ENCODE data around the gene MYO15A. TPM values are rescaled to one million over a fixed set of nuclear protein-coding genes. Genes with fewer than 3 reads are reported as not detected.
A peak's percentile ranks its signal among the peaks of the same experiment; 100 is the strongest.

MYO15A gene
- total and polyA plus RNA-seq, 2 of the 4 experiments (the other 2 are of a cell fraction), result 0.18 to 1.1 TPM

DNA sequence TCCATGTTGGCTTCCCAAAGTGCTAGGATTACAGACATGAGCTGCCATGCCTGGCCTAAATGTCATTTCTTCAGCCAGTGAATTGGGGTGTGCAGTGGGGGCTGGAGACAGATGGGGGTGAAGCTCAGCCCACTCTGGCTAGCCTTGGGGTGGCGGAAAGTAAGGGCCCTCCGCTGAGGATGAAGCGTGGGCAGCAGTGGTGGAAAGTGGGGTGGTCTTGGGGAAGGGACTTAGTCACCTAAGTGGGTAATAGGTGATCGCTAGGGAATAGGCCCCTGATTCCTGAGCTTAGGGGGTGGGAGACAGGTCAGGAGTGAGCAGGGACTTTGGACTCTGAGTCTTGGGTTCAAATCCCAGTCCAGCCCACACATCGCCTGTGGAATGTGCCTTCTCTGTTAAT is 119.1 kb downstream of the MYO15A start (continued):
- TF ChIP-seq RFX5 (IDR thresholded peaks at IDR 0.05; ENCODE audit: low read depth, low read length) (no peak), SMC3 (IDR thresholded peaks at IDR 0.05; ENCODE audit: low read depth, low read length) (no peak), MAFK (IDR thresholded peaks at IDR 0.05; ENCODE audit: low read depth, low read length) (no peak)

DNA sequence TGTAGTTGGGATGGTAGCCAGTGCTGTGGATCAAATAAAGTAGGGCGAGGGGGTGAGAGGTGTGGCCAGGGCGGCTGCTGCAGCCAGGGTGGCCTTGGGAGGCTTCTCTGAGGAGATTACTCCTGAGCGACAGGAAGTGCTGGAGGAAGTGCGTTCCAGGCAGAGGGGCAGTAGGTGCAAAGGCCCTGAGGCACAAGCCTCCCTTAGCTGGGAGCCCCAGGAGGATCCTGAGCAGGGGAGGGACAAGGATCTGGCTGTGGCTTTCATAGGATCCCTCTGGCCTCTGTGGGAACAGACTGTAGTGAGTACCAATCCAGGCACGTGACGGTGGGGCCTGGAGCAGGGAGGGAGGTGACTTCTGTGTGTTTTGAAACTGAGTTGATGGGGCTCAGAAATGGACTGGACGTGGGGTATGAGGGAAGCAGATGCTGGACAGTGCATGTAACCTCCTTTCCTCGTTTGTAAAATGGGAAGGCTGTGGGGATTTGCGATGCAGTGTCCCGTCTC is 119.7 kb downstream of the MYO15A start:
- no peak overlapping the region for H2AFZ ChIP-seq (replicated peaks; ENCODE audit: low read length, poor library complexity)
- no peak overlapping the region for H4K8ac ChIP-seq (ENCODE audit: low read depth in 2 of 2, low read length in 2 of 2)
- no peaks in the 10 kb centered on the region for H3K9me3 ChIP-seq (ENCODE audit: control insufficient read depth, insufficient read depth, low read length)
- H3K36me3 ChIP-seq (ENCODE audit: control insufficient read depth, insufficient read depth, low read length), result peaks cover 13% of the 10 kb centered on the region; the same call in 1 of the 2 replicates
- no TSS peak for BruUV-seq (replicated peaks)
- no peak overlapping the region for H2BK120ac ChIP-seq (ENCODE audit: low read depth, low read length)
- H3K4me1 ChIP-seq (ENCODE audit: control insufficient read depth, insufficient read depth, low read length), result peaks cover 18% of the 10 kb centered on the region
- no peak overlapping the region for H3K4ac ChIP-seq (ENCODE audit: low read depth, low read length)
- peaks cover 16 to 71% of the 10 kb centered on the region in 2 experiments for H3K79me1 ChIP-seq (ENCODE audit: low read depth in 1 of 2, low read length in 2 of 2)
- ChIA-PET CTCF (no interaction called here), POLR2A (ENCODE audit: unreplicated experiment) (no interaction called here)
- H3K4me3 ChIP-seq (ENCODE audit: insufficient read depth, low read depth, low read length), result no peak overlapping the region
- H3K9me1 ChIP-seq (ENCODE audit: insufficient read depth, low read length), result peaks cover 14% of the 10 kb centered on the region
- no peak overlapping the region for H2BK20ac ChIP-seq (ENCODE audit: low read depth, low read length)
- WGBS, 2 experiments (ENCODE audit: extremely low coverage in 2 of 2, insufficient read length in 1 of 2), result 88% methylated on average over 4 of the region's 10 CpGs; no CpG with 5 or more reads in 1 of the 2 experiments
- dilution Hi-C loops (cut with HindIII; ENCODE audit: low sequenced_read_pairs, unreplicated experiment), result no loop called here
- no peak overlapping the region for H2AK5ac ChIP-seq (ENCODE audit: low read depth, low read length)
- H4K5ac ChIP-seq (ENCODE audit: low read depth, low read length), result no peak overlapping the region
- H2AK9ac ChIP-seq (replicated peaks; ENCODE audit: low read depth, low read length, poor library complexity), result peak overlapping the region; percentile 19
- no peak overlapping the region for H3K14ac ChIP-seq (replicated peaks; ENCODE audit: low read depth, low read length)
- H4K20me1 ChIP-seq (ENCODE audit: insufficient read depth, low read length), result peaks cover 61% of the 10 kb centered on the region
- in situ Hi-C loops (cut with MboI; ENCODE audit: low sequenced_read_pairs), result no loop called here
- no peak overlapping the region for H4K91ac ChIP-seq (ENCODE audit: insufficient read depth, low read depth, low read length)
- H3K4me2 ChIP-seq (ENCODE audit: low read depth, low read length), result no peak overlapping the region
- H3K27ac ChIP-seq (ENCODE audit: insufficient read depth, low read length), result no peak overlapping the region
- no peak overlapping the region for H3K23ac ChIP-seq (ENCODE audit: low read depth, low read length)
- H2BK5ac ChIP-seq (ENCODE audit: low read depth, low read length, poor library complexity, severe bottlenecking), result no peak overlapping the region
- H2BK15ac ChIP-seq (ENCODE audit: low read depth, low read length), result no peak overlapping the region
- no peak overlapping the region for H3K18ac ChIP-seq (ENCODE audit: low read depth, low read length)
- intact Hi-C loops (cut with micrococcal nuclease), result no loop called here
- H3K56ac ChIP-seq (ENCODE audit: extremely low read depth, insufficient read depth, low read length), result no peak overlapping the region
- ATAC-seq (ENCODE audit: low read depth) (no peak), DNase-seq (no peak)
- H3K9ac ChIP-seq (ENCODE audit: low read depth, low read length), result no peak overlapping the region
- H3K27me3 ChIP-seq (ENCODE audit: control insufficient read depth, insufficient read depth, low read length), result no peaks in the 10 kb centered on the region
- TF ChIP-seq MAFK (IDR thresholded peaks at IDR 0.05; ENCODE audit: low read depth, low read length), result no peak
- TF ChIP-seq RCOR1 (IDR thresholded peaks at IDR 0.05; ENCODE audit: insufficient replicate concordance, low read length), result no peak
- TF ChIP-seq MXI1 (IDR thresholded peaks at IDR 0.05; ENCODE audit: borderline replicate concordance, low read depth, low read length), result no peak
- no peak for TF ChIP-seq USF2 (IDR thresholded peaks at IDR 0.05; ENCODE audit: low read depth, low read length)
- TF ChIP-seq MAZ (IDR thresholded peaks at IDR 0.05; ENCODE audit: borderline replicate concordance, low read depth, low read length), result no peak
- no peak for TF ChIP-seq CHD1 (IDR thresholded peaks at IDR 0.05; ENCODE audit: low read depth, low read length)
- no peak for TF ChIP-seq CTCF (conservative IDR thresholded peaks at IDR 0.05; ENCODE audit: low read depth, low read length)
- TF ChIP-seq POLR2A (IDR thresholded peaks at IDR 0.05; ENCODE audit: low read depth, low read length), result no peak
- TF ChIP-seq RFX5 (IDR thresholded peaks at IDR 0.05; ENCODE audit: low read depth, low read length), result no peak
- TF ChIP-seq FOS (IDR thresholded peaks at IDR 0.05; ENCODE audit: low read depth, low read length), result no peak
- no peak for TF ChIP-seq SMC3 (IDR thresholded peaks at IDR 0.05; ENCODE audit: low read depth, low read length)
- TF ChIP-seq RAD21 (IDR thresholded peaks at IDR 0.05; ENCODE audit: low read length), result no peak
- TF ChIP-seq BHLHE40 (IDR thresholded peaks at IDR 0.05; ENCODE audit: low read depth, low read length), result no peak
- TF ChIP-seq CEBPB (IDR thresholded peaks at IDR 0.05; ENCODE audit: low read depth, low read length), result no peak
- no peak for TF ChIP-seq NFE2L2 (IDR thresholded peaks at IDR 0.05; ENCODE audit: low read depth, low read length)
